ENCODE measurements around the gene BCR.

BCR gene

GRCh38 chr22:23277583-23278295 lies 97.4 kb downstream of the BCR start:
- no peak for DNase-seq

GRCh38 chr22:23278883-23279675 lies 98.8 kb downstream of the BCR start:
- no peak for DNase-seq

GRCh38 chr22:23279781-23280180 lies 99.5 kb downstream of the BCR start:
- DNase-seq = no peak

GRCh38 chr22:23280356-23281052 lies 100.2 kb downstream of the BCR start:
- no peak for DNase-seq

GRCh38 chr22:23281053-23281405 lies 100.7 kb downstream of the BCR start:
- no peak for DNase-seq

GRCh38 chr22:23281406-23282088 lies 101.2 kb downstream of the BCR start:
- peak; percentile 54 to 77 (median 66) for DNase-seq

GRCh38 chr22:23282089-23282501 lies 101.8 kb downstream of the BCR start:
- DNase-seq = no peak

GRCh38 chr22:23282516-23282915 lies 102.2 kb downstream of the BCR start:
- DNase-seq = no peak

- no peak for DNase-seq
Observed at GRCh38 chr22:23282986-23283385, 102.7 kb downstream of the BCR start.

GRCh38 chr22:23283591-23284503 lies 103.5 kb downstream of the BCR start:
- DNase-seq = no peak

- DNase-seq = no peak
Observed at GRCh38 chr22:23284504-23285033, 104.3 kb downstream of the BCR start.

- DNase-seq = no peak
Observed at GRCh38 chr22:23285236-23285635, 104.9 kb downstream of the BCR start.

GRCh38 chr22:23285734-23286133 lies 105.4 kb downstream of the BCR start:
- DNase-seq = no peak

- DNase-seq = no peak
Observed at GRCh38 chr22:23286296-23286695, 106.0 kb downstream of the BCR start.

GRCh38 chr22:23287136-23288095 lies 107.1 kb downstream of the BCR start:
- DNase-seq = no peak

- no peak for DNase-seq
Observed at GRCh38 chr22:23288301-23289129, 108.2 kb downstream of the BCR start.

- no peak for DNase-seq
Observed at GRCh38 chr22:23289130-23289503, 108.8 kb downstream of the BCR start.

GRCh38 chr22:23289851-23290724 lies 109.8 kb downstream of the BCR start:
- peak in 3 of 4 experiments; percentile 17 to 48 (median 23) for DNase-seq

Data from activated CD4-positive, CD25-positive, alpha-beta regulatory T cell (primary cell).